Heart right ventricle (tissue), 16 donors: Measurements from ENCODE around the gene VTI1A. TPM values are rescaled to one million over a fixed set of nuclear protein-coding genes. Genes with fewer than 3 reads are reported as not detected.

Experiments
- ATAC-seq, 8 donors: fragments of 200-7000 bp; cut with Tn5 transposase; one replicate each; pipeline ENCODE4 v1.9.1; 2020; ENCODE audit warnings: mild to moderate bottlenecking in 8 of 8, moderate library complexity in 8 of 8, moderate number of reproducible peaks in 1 of 8
- DNase-seq, 2 donors: peaks; one replicate each; pipeline ENCODE4 v3.0.0-alpha.2; 2020
- H3K27ac ChIP-seq, 10 donors: fragments of 200-600 bp; sonication (generic) in 2 of 10; one replicate each; pipeline versions ENCODE4 v1.5.0 to v1.8.0; 2020 to 2022; ENCODE audit warnings: mild to moderate bottlenecking in 3 of 10
- H3K27me3 ChIP-seq, 7 donors: fragments of 200-600 bp; one replicate each; pipeline ENCODE4 v1.8.0; 2021 to 2022; ENCODE audit warnings: mild to moderate bottlenecking in 2 of 7
- H3K36me3 ChIP-seq, 9 donors: fragments of 200-600 bp; sonication (generic) in 1 of 9; one replicate each; pipeline versions ENCODE4 v1.5.0 to v1.8.0; 2020 to 2022; ENCODE audit warnings: mild to moderate bottlenecking in 2 of 9
- H3K4me1 ChIP-seq, 9 donors: fragments of 200-600 bp; sonication (generic) in 1 of 9; one replicate each; pipeline versions ENCODE4 v1.5.0 to v1.8.0; 2020 to 2022; ENCODE audit warnings: mild to moderate bottlenecking in 4 of 9
- H3K4me3 ChIP-seq, 10 donors: fragments of 200-600 bp; sonication (generic) in 2 of 10; one replicate each; pipeline versions ENCODE4 v1.5.0 to v1.8.0; 2020 to 2022; ENCODE audit warnings: mild to moderate bottlenecking in 7 of 10, moderate library complexity in 2 of 10
- H3K9me3 ChIP-seq, 11 donors: fragments of 200-600 bp in 10 of 11; sonication (generic) in 2 of 11; one replicate each; pipeline versions ENCODE4 v1.5.0 to v1.8.0; 2013 to 2022; ENCODE audit warnings: mild to moderate bottlenecking in 2 of 11, control low read depth in 1 of 11, moderate library complexity in 1 of 11
- CTCF ChIP-seq, 9 donors: fragments of 200-600 bp; sonication (generic) in 2 of 9; IDR thresholded peaks; one replicate each; pipeline versions ENCODE4 v1.5.0 to v1.8.0; 2021 to 2022; ENCODE audit warnings: antibody characterized with exemption in 9 of 9, mild to moderate bottlenecking in 5 of 9, moderate library complexity in 1 of 9
- WGBS, 2 donors: extraction: QIAGEN DNeasy Blood & Tissue Kit; methylation state at CpG; one replicate each; pipeline ENCODE4 v1.1.7; 2013; ENCODE audit warnings: inconsistent platforms in 1 of 2; 5-methylcytosine and 5-hydroxymethylcytosine counted together
- intact Hi-C, 10 donors: fragments of 100-400 bp; cut with DNase I; formaldehyde crosslinking; loops; one replicate each; pipeline versions ENCODE4 v1.11.1 to v1.14.2; 2022
- polyA plus RNA-seq, 2 donors: library from polyadenylated mRNA; stranded (reverse); fragments of 200-250 nt; gene quantifications; one replicate each; pipeline ENCODE4 v1.2.3, GENCODE V29; 2013
- total RNA-seq, 10 donors: library from RNA; stranded (reverse); fragmentation: NEBNext Ultra II Directional in 3 of 10; extraction: Animal tissue kit (Norgen Biotek cat#: 25700) in 3 of 10; gene quantifications; one replicate each; pipeline versions ENCODE4 v1.2.1 to v1.2.4, GENCODE V29; 2021 to 2023
- donor health status: Arrhythmogenic right ventricular cardiomyopathy.
- donor health status: ischemic (EF 13 %, LVEDD 7.1; RV severe dilation, severe dysfunction).
- donor health status: healthy with polysubstance abuse.
- donor health status: DM: no; HTN: yes; CAD: no.
- donor health status: DM: no; HTN: no; CAD: no.
- donor health status: ischemic (EF 25% LVEDD 6.9; RV normal size, moderate dysfunction).
- donor health status: ischemic (EF 25% LVEDD 5.7; RV mildly dilated, moderate dysfunction).
- donor health status: healthy.
- donor health status: DM: yes; HTN: yes; CAD: no.
- donor health status: Ischemic cardiomyopathy.
- donor health status: ischemic (EF 35%, LVEDD 5.7; RV mildly dilated, moderate dysfunction).
- donor health status: nonischemic (EF 11% LVEDD 7.7; RV severe dilation, severe dysfunction).
- donor health status: DM: yes; HTN: yes; CAD: no.
- donor health status: PGD.
- donor health status: ischemic (EF 29% LVEDD 5.4; RV normal size, mild dysfunction).
- donor health status: nonischemic (EF 23%, LVEDD 6.1; RV moderate dilation, normal function).

The VTI1A gene
- total and polyA plus RNA-seq, 12 donors = 6.2 to 24.5 (median 20.6) TPM

- Histone ChIP-seq H3K9me3 (no peaks in the 10 kb centered on the region), H3K36me3 (peaks cover 0 to 100% (median 39%) of the 10 kb centered on the region in 9 donors), H3K4me1 (no peaks in the 10 kb centered on the region), H3K4me3 (no peak overlapping the region), H3K27me3 (no peaks in the 10 kb centered on the region), H3K27ac (no peak overlapping the region)
- DNase-seq (no peak), ATAC-seq (no peak)
- intact Hi-C loops = loop anchor here in 6 of 10 donors (10.0 kb wide), 4 partner anchors 115 to 255 kb away; partner anchors contain the start of gene GPAM (in 1 of the 6)
- TF ChIP-seq CTCF (IDR thresholded peaks at IDR 0.05) = no peak
- WGBS, 2 donors = 85 to 87% methylated on average over 15 of the region's 15 CpGs
These were observed 17.3 kb upstream of the VTI1A start for GRCh38 chr10:112429654-112430230.

GRCh38 chr10:112433136-112433535 is 13.9 kb upstream of the VTI1A start:
- no peaks in the 10 kb centered on the region for H3K4me1 ChIP-seq
- intact Hi-C loops = loop anchor here in 5 of 10 donors (10.0 kb wide), 3 partner anchors 118 to 258 kb away; partner anchors contain the start of gene GPAM (in 1 of the 5)

GRCh38 chr10:112434988-112435619 is 11.9 kb upstream of the VTI1A start:
- 86 to 89% methylated on average over 2 of the region's 2 CpGs for WGBS, 2 donors
- Histone ChIP-seq H3K27me3 (no peaks in the 10 kb centered on the region), H3K36me3 (peaks cover 0 to 100% (median 67%) of the 10 kb centered on the region in 9 donors), H3K4me3 (no peak overlapping the region), H3K9me3 (no peaks in the 10 kb centered on the region), H3K27ac (no peak overlapping the region), H3K4me1 (no peaks in the 10 kb centered on the region)
- ATAC-seq (no peak), DNase-seq (no peak)
- TF ChIP-seq CTCF (IDR thresholded peaks at IDR 0.05) = peak in 7 of 9 donors; percentile 38 to 68 (median 52)
- intact Hi-C loops = loop anchor here in 6 of 10 donors (5.0 to 10.0 kb wide), 5 partner anchors 120 to 263 kb away; partner anchors contain the start of gene GPAM (in 3 of the 6)

More at GRCh38 chr10:112433136-112433535, 13.9 kb upstream of the VTI1A start:
- 91 to 93% methylated on average over 2 of the region's 2 CpGs for WGBS, 2 donors
- Histone ChIP-seq H3K27ac (no peak overlapping the region), H3K9me3 (no peaks in the 10 kb centered on the region), H3K27me3 (no peaks in the 10 kb centered on the region), H3K4me3 (no peak overlapping the region), H3K36me3 (peaks cover 0 to 100% (median 57%) of the 10 kb centered on the region in 9 donors)
- ATAC-seq (no peak), DNase-seq (no peak)
- no peak for TF ChIP-seq CTCF (IDR thresholded peaks at IDR 0.05)

GRCh38 chr10:112438356-112438755 is 8.7 kb upstream of the VTI1A start:
- WGBS, 2 donors = 93 to 95% methylated on average over 4 of the region's 4 CpGs
- Histone ChIP-seq H3K9me3 (no peaks in the 10 kb centered on the region), H3K4me3 (no peak overlapping the region), H3K27me3 (no peaks in the 10 kb centered on the region), H3K4me1 (no peaks in the 10 kb centered on the region), H3K36me3 (peaks cover 0 to 100% (median 46%) of the 10 kb centered on the region in 9 donors), H3K27ac (no peak overlapping the region)
- ATAC-seq (no peak), DNase-seq (no peak)
- no peak for TF ChIP-seq CTCF (IDR thresholded peaks at IDR 0.05)
- intact Hi-C loops = loop anchor here in 6 of 10 donors (5.0 to 10.0 kb wide), 5 partner anchors 124 to 266 kb away; partner anchors contain the start of gene GPAM (in 3 of the 6)
